ENCODE results near the gene RNF169.

GRCh38 chr11:74773476-74773875 is 24.8 kb downstream of the RNF169 start:
- TF ChIP-seq POLR2A (IDR thresholded peaks at IDR 0.05) (no peak), CTCF (IDR thresholded peaks at IDR 0.05) (no peak), POLR2AphosphoS5 (IDR thresholded peaks at IDR 0.05; ENCODE audit: insufficient read depth in 1 of 2, low read depth in 1 of 2) (no peak)
